GM12878 (cell line): ENCODE results near the gene CCDC178. TPM values are rescaled to one million over a fixed set of nuclear protein-coding genes. Genes with fewer than 3 reads are reported as not detected.

Experiments used
- ATAC-seq: fragments of 200-7000 bp; cut with Tn5 transposase; 3 replicates; pipeline ENCODE4 v1.9.1; 2020; ENCODE audit warnings: mild to moderate bottlenecking, moderate library complexity
- BruUV-seq: library from RNA; stranded (reverse); fragments of 400-500 nt; replicated peaks from 2 replicates; lab custom pipeline; 2021; lab: Mats Ljungman, UMichigan
- CTCF ChIA-PET: fragments of 300-600 bp; sonication (Branson Sonifier 250); formaldehyde crosslinking; extraction: SDS; loops from one replicate; lab custom pipeline; 2021; ENCODE audit warnings: inconsistent platforms; lab: Yijun Ruan, JAX
- POLR2A ChIA-PET: fragments of 350-600 bp; formaldehyde crosslinking; extraction: SDS; loops from one replicate; lab custom pipeline; 2021; ENCODE audit warnings: inconsistent platforms; lab: Charles Lee
- RAD21 ChIA-PET: fragments of 300-600 bp; sonication (Branson Sonifier 250); formaldehyde crosslinking; loops from one replicate; lab custom pipeline; 2023; ENCODE audit warnings: antibody characterized with exemption; ENCODE audit not compliant: unreplicated experiment; lab: Charles Lee
- SMC1A ChIA-PET: fragments of 300-600 bp; sonication (Branson Sonifier 250); formaldehyde crosslinking; loops from one replicate; lab custom pipeline; 2023; ENCODE audit not compliant: unreplicated experiment, uncharacterized antibody; lab: Charles Lee
- DNase-seq: peaks from one replicate; pipeline ENCODE4 v3.0.0-alpha.2; 2011; ENCODE audit warnings: low read depth, low spot score
- FAIRE-seq: peaks from 3 replicates; lab custom pipeline; 2011; peaks lifted over from hg19 to GRCh38; lab: Jason Lieb, UNC
- H2AFZ ChIP-seq: 2 replicates; pipeline ENCODE4 v1.6.0; 2011; ENCODE audit warnings: low read depth, low read length, control low read depth; ENCODE audit not compliant: control insufficient read depth
- H3K27ac ChIP-seq: 2 replicates; pipeline ENCODE4 v1.5.1; 2011; ENCODE audit warnings: control low read depth; ENCODE audit not compliant: control insufficient read depth, insufficient read depth
- H3K27me3 ChIP-seq, 2 experiments: replicated peaks in 1 of 2; 2 replicates each; pipeline versions ENCODE4 v1.6.0 to v1.6.1; 2011; ENCODE audit warnings: low read length in 1 of 2; ENCODE audit not compliant: control insufficient read depth in 2 of 2, insufficient read depth in 2 of 2
- H3K36me3 ChIP-seq, 2 experiments: 2 replicates each; pipeline ENCODE4 v1.5.1; 2011; ENCODE audit warnings: low read length in 1 of 2; ENCODE audit not compliant: control insufficient read depth in 2 of 2, insufficient read depth in 2 of 2
- H3K4me1 ChIP-seq: 2 replicates; pipeline ENCODE4 v1.6.1; 2011; ENCODE audit warnings: mild to moderate bottlenecking, low read length, moderate library complexity, mixed read lengths; ENCODE audit not compliant: control insufficient read depth, insufficient read depth
- H3K4me2 ChIP-seq: 2 replicates; pipeline ENCODE4 v1.6.0; 2011; ENCODE audit warnings: control low read depth; ENCODE audit not compliant: control insufficient read depth, insufficient read depth
- H3K4me3 ChIP-seq: fragments of 200-600 bp; sonication (generic); 2 replicates; pipeline ENCODE4 v1.5.1; 2016
- H3K79me2 ChIP-seq: 2 replicates; pipeline ENCODE4 v1.6.0; 2011; ENCODE audit warnings: low read length; ENCODE audit not compliant: control insufficient read depth, insufficient read depth
- H3K9ac ChIP-seq: 2 replicates; pipeline ENCODE4 v1.8.0; 2011; ENCODE audit warnings: low read length, control low read depth, mixed read lengths; ENCODE audit not compliant: control insufficient read depth, insufficient read depth
- H3K9me3 ChIP-seq: replicated peaks from 3 replicates; pipeline ENCODE4 v1.5.1; 2011; ENCODE audit warnings: mild to moderate bottlenecking, low read length; ENCODE audit not compliant: control insufficient read depth, insufficient read depth
- H4K20me1 ChIP-seq: 2 replicates; pipeline ENCODE4 v1.6.0; 2011; ENCODE audit not compliant: control insufficient read depth, insufficient read depth
- NFIC ChIP-seq: IDR thresholded peaks from 2 replicates; pipeline ENCODE4 v1.6.1; 2012; ENCODE audit warnings: low read depth, mild to moderate bottlenecking, inconsistent platforms, low read length, moderate library complexity
- SUZ12 ChIP-seq: fragments of 200-600 bp; sonication (generic); IDR thresholded peaks from one replicate; pipeline ENCODE4 v1.6.1; 2018; ENCODE audit warnings: antibody characterized with exemption, mild to moderate bottlenecking; ENCODE audit not compliant: unreplicated experiment
- TCF12 ChIP-seq: IDR thresholded peaks from 2 replicates; pipeline ENCODE4 v1.6.1; 2011; ENCODE audit warnings: low read depth, mild to moderate bottlenecking, low read length
- TCF3 ChIP-seq: IDR thresholded peaks from 2 replicates; pipeline ENCODE4 v1.6.1; 2012; ENCODE audit warnings: low read depth, mild to moderate bottlenecking, low read length, borderline replicate concordance; ENCODE audit not compliant: insufficient read depth
- ZNF217 ChIP-seq: fragments of 450-650 bp; IDR thresholded peaks from 2 replicates; pipeline ENCODE4 v1.6.1; 2017; ENCODE audit warnings: antibody characterized with exemption, mild to moderate bottlenecking
- WGBS: methylation state at CpG from one replicate; pipeline ENCODE4 v1.1.6; 2016; ENCODE audit warnings: low lambda C conversion rate; ENCODE audit not compliant: insufficient replicate concordance, insufficient coverage; ENCODE audit errors: missing lambda C conversion rate; 5-methylcytosine and 5-hydroxymethylcytosine counted together
- in situ Hi-C: fragments of 300-500 bp; cut with MboI; formaldehyde crosslinking; loops from 9 replicates; pipeline ENCODE4 v1.14.3; 2018; ENCODE audit warnings: mixed read lengths
- intact Hi-C: fragments of 100-400 bp; cut with micrococcal nuclease; formaldehyde crosslinking; loops from one replicate; pipeline ENCODE4 v1.14.2; 2022; ENCODE audit not compliant: unreplicated experiment
- polyA plus RNA-seq, 11 experiments: library from polyadenylated mRNA; depleted of rRNA in 4 of 11; unstranded in 6 of 11; stranded (reverse) in 5 of 11; fragments of >200 nt; fragmentation: Nextera tagmentation in 4 of 11; fragmentation: Illumina TruSeq in 1 of 11; extraction: Ambion mirVana in 4 of 11; extraction: Trizol in 1 of 11; gene quantifications; 1 replicate in 1 of 11; 2 replicates in 10 of 11; pipeline versions ENCODE4 v1.2.1 to v1.2.3, GENCODE V29; 2011 to 2016; ENCODE audit warnings: inconsistent platforms in 2 of 11, missing spikeins in 2 of 11, low read depth in 1 of 11
- total RNA-seq, 4 experiments: library from RNA; depleted of rRNA in 3 of 4; stranded (reverse); fragments of >200 nt in 3 of 4; fragmentation: Illumina TruSeq in 1 of 4; extraction: Trizol in 1 of 4; gene quantifications; 2 replicates each; pipeline versions ENCODE4 v1.2.1 to v1.2.3, GENCODE V29; 2013 to 2021
- TF ChIP-seq, protein P1 (sequence below): IDR thresholded peaks from 2 replicates; pipeline ENCODE4 v1.6.1; 2011; ENCODE audit warnings: borderline replicate concordance, low read depth, mild to moderate bottlenecking, moderate library complexity, mixed read lengths, low read length; ENCODE audit not compliant: insufficient read depth; ENCODE audit errors: extremely low read length
- TF ChIP-seq, protein P2 (sequence below): fragments of 450-650 bp; IDR thresholded peaks from 2 replicates; pipeline ENCODE4 v1.6.1; 2018; ENCODE audit warnings: borderline replicate concordance, mild to moderate bottlenecking; ENCODE audit not compliant: partially characterized antibody
- TF ChIP-seq, protein P3 (sequence below): fragments of 150-350 bp; IDR thresholded peaks from 2 replicates; pipeline ENCODE4 v1.6.1; 2014; ENCODE audit warnings: mild to moderate bottlenecking, low read depth, low read length
- TF ChIP-seq, protein P4 (sequence below): fragments of 450-650 bp; IDR thresholded peaks from 2 replicates; pipeline ENCODE4 v1.6.1; 2016; ENCODE audit warnings: mild to moderate bottlenecking, moderate library complexity, borderline replicate concordance

The CCDC178 gene
- total and polyA plus RNA-seq, 10 of the 15 experiments (the other 5 are each of a cell fraction or from before 2014, with no cell fraction given): 0.04 TPM; not detected in 9

DNA sequence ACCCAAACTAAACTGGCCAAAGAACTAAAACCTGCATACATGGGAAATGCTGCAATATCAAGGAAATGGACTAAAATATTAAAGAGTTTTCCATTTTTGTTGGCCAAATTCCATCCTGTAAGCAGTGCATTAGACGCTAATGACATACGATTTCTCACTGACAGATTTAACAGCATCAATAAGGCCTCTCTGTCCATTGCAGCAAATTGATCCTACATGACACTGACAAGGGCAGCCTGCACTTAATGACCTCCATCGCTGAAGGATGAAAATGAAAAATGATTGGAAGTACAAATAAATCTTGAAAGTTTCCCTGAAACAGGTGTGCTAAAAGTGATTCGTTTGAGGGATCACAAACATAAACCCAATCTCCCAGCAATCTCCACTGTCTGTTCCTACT, 350.1 kb downstream of the CCDC178 start (continued):
- TF ChIP-seq, protein P1, sequence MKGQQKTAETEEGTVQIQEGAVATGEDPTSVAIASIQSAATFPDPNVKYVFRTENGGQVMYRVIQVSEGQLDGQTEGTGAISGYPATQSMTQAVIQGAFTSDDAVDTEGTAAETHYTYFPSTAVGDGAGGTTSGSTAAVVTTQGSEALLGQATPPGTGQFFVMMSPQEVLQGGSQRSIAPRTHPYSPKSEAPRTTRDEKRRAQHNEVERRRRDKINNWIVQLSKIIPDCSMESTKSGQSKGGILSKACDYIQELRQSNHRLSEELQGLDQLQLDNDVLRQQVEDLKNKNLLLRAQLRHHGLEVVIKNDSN: no peak
- TF ChIP-seq NFIC (no peak), ZNF217 (no peak), TCF3 (no peak)
- TF ChIP-seq, protein P2, sequence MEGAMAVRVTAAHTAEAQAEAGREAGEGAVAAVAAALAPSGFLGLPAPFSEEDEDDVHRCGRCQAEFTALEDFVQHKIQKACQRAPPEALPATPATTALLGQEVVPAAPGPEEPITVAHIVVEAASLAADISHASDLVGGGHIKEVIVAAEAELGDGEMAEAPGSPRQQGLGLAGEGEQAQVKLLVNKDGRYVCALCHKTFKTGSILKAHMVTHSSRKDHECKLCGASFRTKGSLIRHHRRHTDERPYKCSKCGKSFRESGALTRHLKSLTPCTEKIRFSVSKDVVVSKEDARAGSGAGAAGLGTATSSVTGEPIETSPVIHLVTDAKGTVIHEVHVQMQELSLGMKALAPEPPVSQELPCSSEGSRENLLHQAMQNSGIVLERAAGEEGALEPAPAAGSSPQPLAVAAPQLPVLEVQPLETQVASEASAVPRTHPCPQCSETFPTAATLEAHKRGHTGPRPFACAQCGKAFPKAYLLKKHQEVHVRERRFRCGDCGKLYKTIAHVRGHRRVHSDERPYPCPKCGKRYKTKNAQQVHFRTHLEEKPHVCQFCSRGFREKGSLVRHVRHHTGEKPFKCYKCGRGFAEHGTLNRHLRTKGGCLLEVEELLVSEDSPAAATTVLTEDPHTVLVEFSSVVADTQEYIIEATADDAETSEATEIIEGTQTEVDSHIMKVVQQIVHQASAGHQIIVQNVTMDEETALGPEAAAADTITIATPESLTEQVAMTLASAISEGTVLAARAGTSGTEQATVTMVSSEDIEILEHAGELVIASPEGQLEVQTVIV: no peak

DNA sequence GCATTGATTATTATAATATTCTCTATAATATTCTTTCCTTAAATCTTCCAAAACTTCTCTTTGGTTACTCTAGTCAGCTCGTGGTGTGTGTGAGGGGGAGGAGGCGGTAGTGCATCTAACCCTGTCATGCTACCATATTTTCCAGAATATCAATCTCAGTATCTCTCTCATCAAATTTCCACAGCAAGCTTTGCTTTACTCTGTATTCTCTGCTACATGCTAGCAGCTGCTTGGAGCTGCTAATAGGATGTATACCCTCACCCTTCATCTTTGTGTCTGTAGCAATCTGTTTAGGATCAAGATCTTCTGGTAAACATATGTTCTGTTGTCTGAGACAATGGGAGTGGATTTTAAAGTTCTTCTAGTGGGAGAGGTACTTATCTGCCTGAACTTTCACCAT, 363.9 kb downstream of the CCDC178 start:
- DNase-seq (no peak), ATAC-seq (no peak), FAIRE-seq (no peak)
- 22% methylated on average over 2 of the region's 2 CpGs for WGBS
- Histone ChIP-seq H3K36me3 (no peaks in the 10 kb centered on the region), H3K9me3 (no peaks in the 10 kb centered on the region), H2AFZ (no peak overlapping the region), H3K9ac (no peak overlapping the region), H3K4me1 (no peaks in the 10 kb centered on the region), H4K20me1 (no peaks in the 10 kb centered on the region), H3K27ac (no peak overlapping the region), H3K4me2 (no peak overlapping the region), H3K4me3 (no peak overlapping the region), H3K27me3 (no peaks in the 10 kb centered on the region), H3K79me2 (no peaks in the 10 kb centered on the region)
- TF ChIP-seq TCF12 (no peak), SUZ12 (no peak)
- TF ChIP-seq, protein P3, sequence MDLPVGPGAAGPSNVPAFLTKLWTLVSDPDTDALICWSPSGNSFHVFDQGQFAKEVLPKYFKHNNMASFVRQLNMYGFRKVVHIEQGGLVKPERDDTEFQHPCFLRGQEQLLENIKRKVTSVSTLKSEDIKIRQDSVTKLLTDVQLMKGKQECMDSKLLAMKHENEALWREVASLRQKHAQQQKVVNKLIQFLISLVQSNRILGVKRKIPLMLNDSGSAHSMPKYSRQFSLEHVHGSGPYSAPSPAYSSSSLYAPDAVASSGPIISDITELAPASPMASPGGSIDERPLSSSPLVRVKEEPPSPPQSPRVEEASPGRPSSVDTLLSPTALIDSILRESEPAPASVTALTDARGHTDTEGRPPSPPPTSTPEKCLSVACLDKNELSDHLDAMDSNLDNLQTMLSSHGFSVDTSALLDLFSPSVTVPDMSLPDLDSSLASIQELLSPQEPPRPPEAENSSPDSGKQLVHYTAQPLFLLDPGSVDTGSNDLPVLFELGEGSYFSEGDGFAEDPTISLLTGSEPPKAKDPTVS: no peak
- TF ChIP-seq, protein P4, sequence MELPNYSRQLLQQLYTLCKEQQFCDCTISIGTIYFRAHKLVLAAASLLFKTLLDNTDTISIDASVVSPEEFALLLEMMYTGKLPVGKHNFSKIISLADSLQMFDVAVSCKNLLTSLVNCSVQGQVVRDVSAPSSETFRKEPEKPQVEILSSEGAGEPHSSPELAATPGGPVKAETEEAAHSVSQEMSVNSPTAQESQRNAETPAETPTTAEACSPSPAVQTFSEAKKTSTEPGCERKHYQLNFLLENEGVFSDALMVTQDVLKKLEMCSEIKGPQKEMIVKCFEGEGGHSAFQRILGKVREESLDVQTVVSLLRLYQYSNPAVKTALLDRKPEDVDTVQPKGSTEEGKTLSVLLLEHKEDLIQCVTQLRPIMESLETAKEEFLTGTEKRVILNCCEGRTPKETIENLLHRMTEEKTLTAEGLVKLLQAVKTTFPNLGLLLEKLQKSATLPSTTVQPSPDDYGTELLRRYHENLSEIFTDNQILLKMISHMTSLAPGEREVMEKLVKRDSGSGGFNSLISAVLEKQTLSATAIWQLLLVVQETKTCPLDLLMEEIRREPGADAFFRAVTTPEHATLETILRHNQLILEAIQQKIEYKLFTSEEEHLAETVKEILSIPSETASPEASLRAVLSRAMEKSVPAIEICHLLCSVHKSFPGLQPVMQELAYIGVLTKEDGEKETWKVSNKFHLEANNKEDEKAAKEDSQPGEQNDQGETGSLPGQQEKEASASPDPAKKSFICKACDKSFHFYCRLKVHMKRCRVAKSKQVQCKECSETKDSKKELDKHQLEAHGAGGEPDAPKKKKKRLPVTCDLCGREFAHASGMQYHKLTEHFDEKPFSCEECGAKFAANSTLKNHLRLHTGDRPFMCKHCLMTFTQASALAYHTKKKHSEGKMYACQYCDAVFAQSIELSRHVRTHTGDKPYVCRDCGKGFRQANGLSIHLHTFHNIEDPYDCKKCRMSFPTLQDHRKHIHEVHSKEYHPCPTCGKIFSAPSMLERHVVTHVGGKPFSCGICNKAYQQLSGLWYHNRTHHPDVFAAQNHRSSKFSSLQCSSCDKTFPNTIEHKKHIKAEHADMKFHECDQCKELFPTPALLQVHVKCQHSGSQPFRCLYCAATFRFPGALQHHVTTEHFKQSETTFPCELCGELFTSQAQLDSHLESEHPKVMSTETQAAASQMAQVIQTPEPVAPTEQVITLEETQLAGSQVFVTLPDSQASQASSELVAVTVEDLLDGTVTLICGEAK: no peak
- ChIA-PET RAD21 (no interaction called here), CTCF (no interaction called here), SMC1A (no interaction called here), POLR2A (no interaction called here)
- in situ Hi-C loops: no loop called here
- intact Hi-C loops: no loop called here
- no TSS peak for BruUV-seq
